ENCODE data around the gene REXO1. TPM values are rescaled to one million over a fixed set of nuclear protein-coding genes. Genes with fewer than 3 reads are reported as not detected.

The REXO1 gene
- total RNA-seq, 4 donors from 2014 or later: 11.4 to 29.9 (median 16.1) TPM

GRCh38 chr19:1845642-1846041 lies 2.6 kb downstream of the REXO1 start:
- no peak overlapping the region for H3K27ac ChIP-seq
- no peak for ATAC-seq
- H3K9me3 ChIP-seq: no peaks in the 10 kb centered on the region
- TF ChIP-seq POLR2A (IDR thresholded peaks at IDR 0.05): no peak
- peaks cover 0 to 71% (median 52%) of the 10 kb centered on the region in 3 donors for H3K4me1 ChIP-seq
- H3K36me3 ChIP-seq: peaks cover 0 to 10% of the 10 kb centered on the region in 2 donors
- WGBS, 2 donors (ENCODE audit: low coverage in 1 of 2): 86% methylated on average over 5 of the region's 11 CpGs; no CpG with 5 or more reads in 1 of the 2 donors
- H3K4me3 ChIP-seq: no peak overlapping the region
- H3K27me3 ChIP-seq: no peaks in the 10 kb centered on the region

- H3K9me3 ChIP-seq: no peaks in the 10 kb centered on the region
- 86 to 100% methylated on average over 2 of the region's 16 CpGs for WGBS, 2 donors (ENCODE audit: low coverage in 1 of 2)
- H3K4me3 ChIP-seq: no peak overlapping the region
- peaks cover 0 to 10% of the 10 kb centered on the region in 2 donors for H3K36me3 ChIP-seq
- peaks cover 0 to 77% (median 57%) of the 10 kb centered on the region in 3 donors for H3K4me1 ChIP-seq
- no peak overlapping the region for H3K27ac ChIP-seq
- ATAC-seq: no peak
- no peak for TF ChIP-seq POLR2A (IDR thresholded peaks at IDR 0.05)
- TF ChIP-seq EP300 (IDR thresholded peaks at IDR 0.05): no peak
- TF ChIP-seq POLR2AphosphoS5 (IDR thresholded peaks at IDR 0.05): no peak
- TF ChIP-seq CTCF (IDR thresholded peaks at IDR 0.05): no peak
- H3K27me3 ChIP-seq: no peaks in the 10 kb centered on the region
Observed at GRCh38 chr19:1845125-1845515, 3.2 kb downstream of the REXO1 start.

- no peak overlapping the region for H3K4me3 ChIP-seq
- H3K9me3 ChIP-seq: no peaks in the 10 kb centered on the region
- ATAC-seq: no peak
- H3K4me1 ChIP-seq: peaks cover 0 to 82% (median 62%) of the 10 kb centered on the region in 3 donors
- H3K36me3 ChIP-seq: peaks cover 0 to 13% of the 10 kb centered on the region in 2 donors
- no peak overlapping the region for H3K27ac ChIP-seq
- TF ChIP-seq POLR2A (IDR thresholded peaks at IDR 0.05): no peak
- no peak for TF ChIP-seq CTCF (IDR thresholded peaks at IDR 0.05)
- no peak for TF ChIP-seq POLR2AphosphoS5 (IDR thresholded peaks at IDR 0.05)
- TF ChIP-seq EP300 (IDR thresholded peaks at IDR 0.05): no peak
- WGBS, 2 donors (ENCODE audit: low coverage in 1 of 2): 7% methylated on average over 2 of the region's 19 CpGs; no CpG with 5 or more reads in 1 of the 2 donors
- H3K27me3 ChIP-seq: no peaks in the 10 kb centered on the region
Observed at GRCh38 chr19:1844513-1845124, 3.7 kb downstream of the REXO1 start.

GRCh38 chr19:1843646-1844394 lies 4.5 kb downstream of the REXO1 start:
- Histone ChIP-seq H3K4me3 (no peak overlapping the region), H3K4me1 (peaks cover 0 to 90% (median 63%) of the 10 kb centered on the region in 3 donors), H3K27me3 (no peaks in the 10 kb centered on the region), H3K27ac (no peak overlapping the region), H3K9me3 (no peaks in the 10 kb centered on the region), H3K36me3 (peaks cover 0 to 19% of the 10 kb centered on the region in 2 donors)
- WGBS, 2 donors (ENCODE audit: low coverage in 1 of 2): no CpG with 5 or more reads among the region's 25 CpGs
- no peak for TF ChIP-seq EP300 (IDR thresholded peaks at IDR 0.05)
- TF ChIP-seq POLR2A (IDR thresholded peaks at IDR 0.05): no peak
- no peak for TF ChIP-seq POLR2AphosphoS5 (IDR thresholded peaks at IDR 0.05)
- no peak for TF ChIP-seq CTCF (IDR thresholded peaks at IDR 0.05)
- ATAC-seq: no peak

- H3K27me3 ChIP-seq: no peaks in the 10 kb centered on the region
- H3K27ac ChIP-seq: peak overlapping the region in 1 of 4 donors; percentile 9
- H3K4me1 ChIP-seq: peaks cover 0 to 97% (median 63%) of the 10 kb centered on the region in 3 donors
- no peaks in the 10 kb centered on the region for H3K9me3 ChIP-seq
- no peak for ATAC-seq
- no peak for TF ChIP-seq POLR2AphosphoS5 (IDR thresholded peaks at IDR 0.05)
- no peak for TF ChIP-seq EP300 (IDR thresholded peaks at IDR 0.05)
- TF ChIP-seq CTCF (IDR thresholded peaks at IDR 0.05): no peak
- TF ChIP-seq POLR2A (IDR thresholded peaks at IDR 0.05): no peak
- no peak overlapping the region for H3K4me3 ChIP-seq
- 62% methylated on average over 5 of the region's 22 CpGs; no CpG with 5 or more reads in 1 of the 2 donors for WGBS, 2 donors (ENCODE audit: low coverage in 1 of 2)
- peaks cover 0 to 19% of the 10 kb centered on the region in 2 donors for H3K36me3 ChIP-seq
Observed at GRCh38 chr19:1843116-1843515, 5.2 kb downstream of the REXO1 start.
